GM12878 (cell line): ENCODE results near the gene PLXNA4. TPM values are rescaled to one million over a fixed set of nuclear protein-coding genes. Genes with fewer than 3 reads are reported as not detected.

Experiments
- ATAC-seq: fragments of 200-7000 bp; cut with Tn5 transposase; 3 replicates; pipeline ENCODE4 v1.9.1; 2020; ENCODE audit warnings: mild to moderate bottlenecking, moderate library complexity
- BruUV-seq: library from RNA; stranded (reverse); fragments of 400-500 nt; replicated peaks from 2 replicates; lab custom pipeline; 2021; lab: Mats Ljungman, UMichigan
- CTCF ChIA-PET: fragments of 300-600 bp; sonication (Branson Sonifier 250); formaldehyde crosslinking; extraction: SDS; loops from one replicate; lab custom pipeline; 2021; ENCODE audit warnings: inconsistent platforms; lab: Yijun Ruan, JAX
- POLR2A ChIA-PET: fragments of 350-600 bp; formaldehyde crosslinking; extraction: SDS; loops from one replicate; lab custom pipeline; 2021; ENCODE audit warnings: inconsistent platforms; lab: Charles Lee
- RAD21 ChIA-PET: fragments of 300-600 bp; sonication (Branson Sonifier 250); formaldehyde crosslinking; loops from one replicate; lab custom pipeline; 2023; ENCODE audit warnings: antibody characterized with exemption; ENCODE audit not compliant: unreplicated experiment; lab: Charles Lee
- SMC1A ChIA-PET: fragments of 300-600 bp; sonication (Branson Sonifier 250); formaldehyde crosslinking; loops from one replicate; lab custom pipeline; 2023; ENCODE audit not compliant: unreplicated experiment, uncharacterized antibody; lab: Charles Lee
- DNase-seq: peaks from one replicate; pipeline ENCODE4 v3.0.0-alpha.2; 2011; ENCODE audit warnings: low read depth, low spot score
- FAIRE-seq: peaks from 3 replicates; lab custom pipeline; 2011; peaks lifted over from hg19 to GRCh38; lab: Jason Lieb, UNC
- H2AFZ ChIP-seq: 2 replicates; pipeline ENCODE4 v1.6.0; 2011; ENCODE audit warnings: low read depth, low read length, control low read depth; ENCODE audit not compliant: control insufficient read depth
- H3K27ac ChIP-seq: 2 replicates; pipeline ENCODE4 v1.5.1; 2011; ENCODE audit warnings: control low read depth; ENCODE audit not compliant: control insufficient read depth, insufficient read depth
- H3K27me3 ChIP-seq, 2 experiments: replicated peaks in 1 of 2; 2 replicates each; pipeline versions ENCODE4 v1.6.0 to v1.6.1; 2011; ENCODE audit warnings: low read length in 1 of 2; ENCODE audit not compliant: control insufficient read depth in 2 of 2, insufficient read depth in 2 of 2
- H3K36me3 ChIP-seq, 2 experiments: 2 replicates each; pipeline ENCODE4 v1.5.1; 2011; ENCODE audit warnings: low read length in 1 of 2; ENCODE audit not compliant: control insufficient read depth in 2 of 2, insufficient read depth in 2 of 2
- H3K4me1 ChIP-seq: 2 replicates; pipeline ENCODE4 v1.6.1; 2011; ENCODE audit warnings: mild to moderate bottlenecking, low read length, moderate library complexity, mixed read lengths; ENCODE audit not compliant: control insufficient read depth, insufficient read depth
- H3K4me2 ChIP-seq: 2 replicates; pipeline ENCODE4 v1.6.0; 2011; ENCODE audit warnings: control low read depth; ENCODE audit not compliant: control insufficient read depth, insufficient read depth
- H3K4me3 ChIP-seq: fragments of 200-600 bp; sonication (generic); 2 replicates; pipeline ENCODE4 v1.5.1; 2016
- H3K79me2 ChIP-seq: 2 replicates; pipeline ENCODE4 v1.6.0; 2011; ENCODE audit warnings: low read length; ENCODE audit not compliant: control insufficient read depth, insufficient read depth
- H3K9ac ChIP-seq: 2 replicates; pipeline ENCODE4 v1.8.0; 2011; ENCODE audit warnings: low read length, control low read depth, mixed read lengths; ENCODE audit not compliant: control insufficient read depth, insufficient read depth
- H3K9me3 ChIP-seq: replicated peaks from 3 replicates; pipeline ENCODE4 v1.5.1; 2011; ENCODE audit warnings: mild to moderate bottlenecking, low read length; ENCODE audit not compliant: control insufficient read depth, insufficient read depth
- H4K20me1 ChIP-seq: 2 replicates; pipeline ENCODE4 v1.6.0; 2011; ENCODE audit not compliant: control insufficient read depth, insufficient read depth
- BCLAF1 ChIP-seq: fragments of 450-650 bp; IDR thresholded peaks from 2 replicates; pipeline ENCODE4 v1.6.1; 2017; ENCODE audit warnings: antibody characterized with exemption, mild to moderate bottlenecking, moderate library complexity
- BHLHE40 ChIP-seq, 2 experiments: fragments of 450-650 bp in 1 of 2; IDR thresholded peaks; 2 replicates each; pipeline ENCODE4 v1.6.1; 2011 to 2017; ENCODE audit warnings: low read depth in 2 of 2, borderline replicate concordance in 1 of 2, improper control_type of control experiment in 1 of 2, low read length in 1 of 2, mild to moderate bottlenecking in 1 of 2
- IKZF1 ChIP-seq: fragments of 450-650 bp; conservative IDR thresholded peaks from 2 replicates; pipeline ENCODE4 v1.6.1; 2017; ENCODE audit warnings: antibody characterized with exemption, mild to moderate bottlenecking
- NKRF ChIP-seq: fragments of 450-650 bp; conservative IDR thresholded peaks from 2 replicates; pipeline ENCODE4 v1.6.1; 2017; ENCODE audit warnings: mild to moderate bottlenecking, moderate library complexity
- STAT1 ChIP-seq: fragments of 450-650 bp; conservative IDR thresholded peaks from 2 replicates; pipeline ENCODE4 v1.6.1; 2014; ENCODE audit warnings: antibody characterized with exemption, mild to moderate bottlenecking
- ZBTB40 ChIP-seq: fragments of 450-650 bp; IDR thresholded peaks from 2 replicates; pipeline ENCODE4 v1.6.1; 2016; ENCODE audit warnings: mild to moderate bottlenecking, moderate library complexity, borderline replicate concordance
- WGBS: methylation state at CpG from one replicate; pipeline ENCODE4 v1.1.6; 2016; ENCODE audit warnings: low lambda C conversion rate; ENCODE audit not compliant: insufficient replicate concordance, insufficient coverage; ENCODE audit errors: missing lambda C conversion rate; 5-methylcytosine and 5-hydroxymethylcytosine counted together
- in situ Hi-C: fragments of 300-500 bp; cut with MboI; formaldehyde crosslinking; loops from 9 replicates; pipeline ENCODE4 v1.14.3; 2018; ENCODE audit warnings: mixed read lengths
- intact Hi-C: fragments of 100-400 bp; cut with micrococcal nuclease; formaldehyde crosslinking; loops from one replicate; pipeline ENCODE4 v1.14.2; 2022; ENCODE audit not compliant: unreplicated experiment
- polyA plus RNA-seq, 11 experiments: library from polyadenylated mRNA; depleted of rRNA in 4 of 11; unstranded in 6 of 11; stranded (reverse) in 5 of 11; fragments of >200 nt; fragmentation: Nextera tagmentation in 4 of 11; fragmentation: Illumina TruSeq in 1 of 11; extraction: Ambion mirVana in 4 of 11; extraction: Trizol in 1 of 11; gene quantifications; 1 replicate in 1 of 11; 2 replicates in 10 of 11; pipeline versions ENCODE4 v1.2.1 to v1.2.3, GENCODE V29; 2011 to 2016; ENCODE audit warnings: inconsistent platforms in 2 of 11, missing spikeins in 2 of 11, low read depth in 1 of 11
- total RNA-seq, 4 experiments: library from RNA; depleted of rRNA in 3 of 4; stranded (reverse); fragments of >200 nt in 3 of 4; fragmentation: Illumina TruSeq in 1 of 4; extraction: Trizol in 1 of 4; gene quantifications; 2 replicates each; pipeline versions ENCODE4 v1.2.1 to v1.2.3, GENCODE V29; 2013 to 2021

Gene PLXNA4
- total and polyA plus RNA-seq, 10 of the 15 experiments (the other 5 are each of a cell fraction or from before 2014, with no cell fraction given) = 0.03 TPM; not detected in 9

- TF ChIP-seq ZBTB40 (no peak), IKZF1 (no peak), BHLHE40 (IDR thresholded peaks at IDR 0.05; ENCODE audit: borderline replicate concordance in 1 of 2, low read depth in 2 of 2, low read length in 1 of 2) (no peak)
These were observed 129.5 kb downstream of the PLXNA4 start (continued) for GRCh38 chr7:132446666-132447278.

- peaks cover 0 to 2% of the 10 kb centered on the region in 2 experiments; a peak in 1 of 4 replicates for H3K27me3 ChIP-seq
- RAD21 ChIA-PET = no interaction called here
- H3K9ac ChIP-seq = no peak overlapping the region
- FAIRE-seq (no peak), ATAC-seq (no peak), DNase-seq (no peak)
- no peaks in the 10 kb centered on the region for H4K20me1 ChIP-seq
- no TSS peak for BruUV-seq
- no peaks in the 10 kb centered on the region for H3K79me2 ChIP-seq
- H3K4me2 ChIP-seq = no peak overlapping the region
- CTCF ChIA-PET = no interaction called here
- no peaks in the 10 kb centered on the region for H3K9me3 ChIP-seq
- H3K27ac ChIP-seq = no peak overlapping the region
- SMC1A ChIA-PET = no interaction called here
- no peak overlapping the region for H2AFZ ChIP-seq
- in situ Hi-C loops = no loop called here
- no peaks in the 10 kb centered on the region for H3K36me3 ChIP-seq
- intact Hi-C loops = no loop called here
- POLR2A ChIA-PET = no interaction called here
- no peak overlapping the region for H3K4me3 ChIP-seq
- 18% methylated on average over 3 of the region's 3 CpGs for WGBS
- no peaks in the 10 kb centered on the region for H3K4me1 ChIP-seq
- no peak for TF ChIP-seq BCLAF1
- TF ChIP-seq STAT1 = no peak
- no peak for TF ChIP-seq NKRF
These were observed 130.0 kb downstream of the PLXNA4 start for GRCh38 chr7:132446260-132446659.
